DOHH2 (cell line): ENCODE measurements around the gene COMT.

Experiments
- EZH2phosphoT487 ChIP-seq: fragments of 200-600 bp; sonication (generic); IDR thresholded peaks from 2 replicates; pipeline ENCODE4 v1.6.1; 2017; ENCODE audit warnings: borderline replicate concordance, mild to moderate bottlenecking, antibody characterized with exemption, low read length, moderate library complexity, mixed read lengths
- TF ChIP-seq, protein P1 (sequence below): fragments of 200-600 bp; sonication (generic); IDR thresholded peaks from one replicate; pipeline ENCODE4 v1.5.1; 2014; ENCODE audit warnings: antibody characterized with exemption, mild to moderate bottlenecking, low read depth, low read length; ENCODE audit not compliant: poor library complexity, severe bottlenecking

DNA sequence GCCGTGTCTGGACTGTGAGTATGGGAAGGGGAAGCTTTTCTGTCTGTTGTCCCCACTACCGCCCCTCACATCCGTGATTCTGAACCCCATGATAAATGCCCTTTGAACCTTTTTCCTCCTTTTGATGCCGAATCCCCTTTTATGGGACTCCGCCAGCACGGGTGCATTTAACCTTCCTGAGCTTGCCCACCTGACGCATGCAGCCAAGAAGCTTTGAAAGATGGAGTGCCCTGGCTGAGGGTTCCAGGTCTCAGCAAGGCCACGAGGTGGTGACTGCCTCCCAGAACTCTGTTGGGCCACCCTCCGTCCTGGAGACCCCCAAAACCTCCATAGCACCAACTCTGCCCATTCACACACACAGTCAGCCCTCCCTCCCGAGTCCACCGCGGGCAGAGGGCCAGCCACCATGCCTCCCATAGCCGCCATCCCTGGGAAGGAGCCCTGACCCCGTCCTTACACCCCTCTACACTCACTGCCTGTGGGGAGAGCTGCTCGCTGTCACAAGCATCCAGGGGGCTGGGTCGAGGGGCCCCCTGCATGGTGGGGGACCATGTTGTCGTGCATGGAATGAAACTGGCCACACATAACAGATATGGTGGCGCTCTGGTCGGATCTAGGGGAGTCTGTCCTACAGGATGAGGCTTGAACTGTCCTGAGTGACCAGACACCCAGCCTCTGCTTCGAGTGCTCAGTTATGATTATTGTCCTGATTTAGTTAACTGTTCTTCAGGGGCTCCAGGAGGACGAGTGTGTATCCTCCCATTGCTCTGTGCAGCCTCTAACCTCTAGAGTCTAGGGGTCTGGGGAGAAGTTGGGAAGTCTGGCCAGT is 822 bp upstream of the COMT start:
- TF ChIP-seq, protein P1, sequence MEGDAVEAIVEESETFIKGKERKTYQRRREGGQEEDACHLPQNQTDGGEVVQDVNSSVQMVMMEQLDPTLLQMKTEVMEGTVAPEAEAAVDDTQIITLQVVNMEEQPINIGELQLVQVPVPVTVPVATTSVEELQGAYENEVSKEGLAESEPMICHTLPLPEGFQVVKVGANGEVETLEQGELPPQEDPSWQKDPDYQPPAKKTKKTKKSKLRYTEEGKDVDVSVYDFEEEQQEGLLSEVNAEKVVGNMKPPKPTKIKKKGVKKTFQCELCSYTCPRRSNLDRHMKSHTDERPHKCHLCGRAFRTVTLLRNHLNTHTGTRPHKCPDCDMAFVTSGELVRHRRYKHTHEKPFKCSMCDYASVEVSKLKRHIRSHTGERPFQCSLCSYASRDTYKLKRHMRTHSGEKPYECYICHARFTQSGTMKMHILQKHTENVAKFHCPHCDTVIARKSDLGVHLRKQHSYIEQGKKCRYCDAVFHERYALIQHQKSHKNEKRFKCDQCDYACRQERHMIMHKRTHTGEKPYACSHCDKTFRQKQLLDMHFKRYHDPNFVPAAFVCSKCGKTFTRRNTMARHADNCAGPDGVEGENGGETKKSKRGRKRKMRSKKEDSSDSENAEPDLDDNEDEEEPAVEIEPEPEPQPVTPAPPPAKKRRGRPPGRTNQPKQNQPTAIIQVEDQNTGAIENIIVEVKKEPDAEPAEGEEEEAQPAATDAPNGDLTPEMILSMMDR, result no peak
- no peak for TF ChIP-seq EZH2phosphoT487
